H1 (cell line): ENCODE results near the gene BYSL. TPM values are rescaled to one million over a fixed set of nuclear protein-coding genes. Genes with fewer than 3 reads are reported as not detected.
A peak's percentile ranks its signal among the peaks of the same experiment; 100 is the strongest.

ENCODE experiments used
- CEBPB ChIP-seq: IDR thresholded peaks from 2 replicates; pipeline ENCODE4 v1.6.1; 2012; ENCODE audit warnings: low read depth, low read length
- CHD2 ChIP-seq: IDR thresholded peaks from 2 replicates; pipeline ENCODE4 v1.6.1; 2012; ENCODE audit warnings: low read length, improper control_type of control experiment
- CHD7 ChIP-seq: fragments of 300-600 bp; sonication (generic); IDR thresholded peaks from 2 replicates; pipeline ENCODE4 v1.7.1; 2012; ENCODE audit warnings: low read length, moderate library complexity, mild to moderate bottlenecking, inconsistent platforms; ENCODE audit not compliant: insufficient replicate concordance
- EGR1 ChIP-seq: IDR thresholded peaks from 2 replicates; pipeline ENCODE4 v1.6.1; 2011; ENCODE audit warnings: low read depth, low read length, borderline replicate concordance
- FOSL1 ChIP-seq: IDR thresholded peaks from 2 replicates; pipeline ENCODE4 v1.6.1; 2011; ENCODE audit warnings: mild to moderate bottlenecking, low read depth, low read length, moderate library complexity; ENCODE audit not compliant: insufficient read depth
- HDAC6 ChIP-seq: IDR thresholded peaks from one replicate; pipeline ENCODE4 v1.7.1; 2012; ENCODE audit warnings: low read depth, mild to moderate bottlenecking, inconsistent platforms, low read length, moderate library complexity
- POLR2AphosphoS5 ChIP-seq: IDR thresholded peaks from 2 replicates; pipeline ENCODE4 v1.6.1; 2011; ENCODE audit warnings: low read depth, low read length
- RAD21 ChIP-seq, 2 experiments: IDR thresholded peaks in 1 of 2; conservative IDR thresholded peaks in 1 of 2; 2 replicates each; pipeline ENCODE4 v1.6.1; 2011; ENCODE audit warnings: low read depth in 2 of 2, low read length in 2 of 2, improper control_type of control experiment in 1 of 2, inconsistent platforms in 1 of 2, mild to moderate bottlenecking in 1 of 2, moderate library complexity in 1 of 2
- RFX5 ChIP-seq: IDR thresholded peaks from 2 replicates; pipeline ENCODE4 v1.6.1; 2011; ENCODE audit warnings: low read depth, low read length, improper control_type of control experiment, borderline replicate concordance
- SIRT6 ChIP-seq: IDR thresholded peaks from one replicate; pipeline ENCODE4 v1.7.1; 2012; ENCODE audit warnings: low read length, inconsistent platforms
- TCF12 ChIP-seq: IDR thresholded peaks from 2 replicates; pipeline ENCODE4 v1.6.1; 2011; ENCODE audit warnings: low read depth, mild to moderate bottlenecking, low read length
- TEAD4 ChIP-seq: IDR thresholded peaks from 2 replicates; pipeline ENCODE4 v1.6.1; 2012; ENCODE audit warnings: low read depth, low read length, inconsistent platforms, mixed read lengths
- polyA plus RNA-seq, 7 experiments: library from polyadenylated mRNA; depleted of rRNA in 3 of 7; stranded (reverse) in 5 of 7; unstranded in 2 of 7; fragments of >200 nt in 5 of 7; fragments of 200-250 nt in 2 of 7; gene quantifications; 1 replicate in 5 of 7; 2 replicates in 1 of 7; 4 replicates in 1 of 7; pipeline versions ENCODE4 v1.2.1 to v1.2.3, GENCODE V29; 2011 to 2013; ENCODE audit warnings: missing spikeins in 2 of 7, mixed read lengths in 2 of 7
- total RNA-seq: library from RNA; stranded (reverse); fragmentation: NEBNext Ultra II Directional; extraction: Animal tissue kit (Norgen Biotek cat#: 25700); gene quantifications from 2 replicates; pipeline ENCODE4 v1.2.1, GENCODE V29; 2021

Gene BYSL
- total and polyA plus RNA-seq, 2 of the 8 experiments (the other 6 are each of a cell fraction or from before 2014, with no cell fraction given), result 37.3 to 49.2 TPM

- no peak for TF ChIP-seq CHD7
- TF ChIP-seq SIRT6, result no peak
- TF ChIP-seq RAD21 (IDR thresholded peaks at IDR 0.05 in 1 of 2, conservative IDR thresholded peaks at IDR 0.05 in 1 of 2; ENCODE audit: low read depth in 2 of 2, low read length in 2 of 2), result no peak; a peak in 1 of 4 replicates
- no peak for TF ChIP-seq TCF12
- peak; percentile 54; the same call in 1 of the 2 replicates for TF ChIP-seq POLR2AphosphoS5
- TF ChIP-seq TEAD4, result no peak
- TF ChIP-seq CHD2, result no peak
- TF ChIP-seq HDAC6, result no peak
- no peak for TF ChIP-seq RFX5
- TF ChIP-seq EGR1, result no peak
- TF ChIP-seq CEBPB, result no peak
- TF ChIP-seq FOSL1, result no peak
Measured at GRCh38 chr6:41939176-41939847, 18.0 kb downstream of the BYSL start (continued).
